HCT116 (cell line): Measurements from ENCODE around the gene SYNGR1. TPM values are rescaled to one million over a fixed set of nuclear protein-coding genes. Genes with fewer than 3 reads are reported as not detected.
"Not testable (repeated sequence)": the region's sequence is repeated elsewhere in the genome, so short reads cannot be mapped to it uniquely, and the experiment has no call there.

Experiments
- ATAC-seq: fragments of 200-7000 bp; cut with Tn5 transposase; 2 replicates; pipeline ENCODE4 v1.9.1; 2020; ENCODE audit warnings: mild to moderate bottlenecking, moderate library complexity
- BruUV-seq: library from RNA; stranded (reverse); fragments of 400-500 nt; replicated peaks from 2 replicates; lab custom pipeline; 2021; lab: Mats Ljungman, UMichigan
- CTCF ChIA-PET: fragments of 300-600 bp; sonication (Branson Sonifier 250); formaldehyde crosslinking; loops from one replicate; lab custom pipeline; 2021; ENCODE audit warnings: antibody characterized with exemption; lab: Charles Lee
- POLR2A ChIA-PET: fragments of 300-600, 350-600 bp; sonication (Branson Sonifier 250); formaldehyde crosslinking; loops from one replicate; lab custom pipeline; 2021; ENCODE audit warnings: antibody characterized with exemption; lab: Charles Lee
- RAD21 ChIA-PET, 2 experiments: fragments of 300-600 bp; sonication (Branson Sonifier 250); formaldehyde crosslinking; loops; one replicate each; lab custom pipeline; 2023; ENCODE audit warnings: low total read pairs in 2 of 2; ENCODE audit not compliant: uncharacterized antibody in 2 of 2, unreplicated experiment in 2 of 2, low non-redundant PET in 1 of 2; lab: Charles Lee
- DNase-seq: peaks from one replicate; pipeline ENCODE4 v3.0.0-alpha.2; 2010; ENCODE audit warnings: low read depth, low spot score
- H2AFZ ChIP-seq: fragments of 200-600 bp; shearing (Covaris generic), sonication (generic); 2 replicates; pipeline ENCODE4 v1.6.1; 2017; ENCODE audit warnings: low read depth, mixed run types, mixed read lengths, antibody characterized with exemption, low read length; ENCODE audit not compliant: poor library complexity, severe bottlenecking
- H3K27ac ChIP-seq: 2 replicates; pipeline ENCODE4 v1.5.1; 2012; ENCODE audit warnings: low read depth, low read length
- H3K27me3 ChIP-seq: fragments of 200-600 bp; sonication (generic); 2 replicates; pipeline ENCODE4 v1.6.1; 2016; ENCODE audit warnings: mixed run types, low read length, mixed read lengths; ENCODE audit not compliant: insufficient read depth
- H3K36me3 ChIP-seq, 2 experiments: fragments of 200-500 bp in 1 of 2; fragments of 200-600 bp in 1 of 2; sonication (Bioruptor generic) in 1 of 2; sonication (generic) in 1 of 2; 2 replicates each; pipeline versions ENCODE4 v1.5.1 to v1.6.1; 2014 to 2016; ENCODE audit warnings: low read length in 2 of 2, inconsistent platforms in 1 of 2, mixed read lengths in 1 of 2, mixed run types in 1 of 2; ENCODE audit not compliant: insufficient read depth in 2 of 2, control insufficient read depth in 1 of 2
- H3K4me1 ChIP-seq, 2 experiments: fragments of 200-600 bp in 1 of 2; sonication (generic) in 1 of 2; 2 replicates each; pipeline versions ENCODE4 v1.5.1 to v1.6.1; 2012 to 2017; ENCODE audit warnings: low read length in 2 of 2, inconsistent platforms in 1 of 2, mild to moderate bottlenecking in 1 of 2, mixed read lengths in 1 of 2, mixed run types in 1 of 2, moderate library complexity in 1 of 2; ENCODE audit not compliant: insufficient read depth in 2 of 2, control insufficient read depth in 1 of 2
- H3K4me2 ChIP-seq: fragments of 200-600 bp; sonication (generic); 2 replicates; pipeline ENCODE4 v1.6.1; 2017; ENCODE audit warnings: mixed run types, low read length, mixed read lengths
- H3K4me3 ChIP-seq, 2 experiments: fragments of 200-600 bp in 1 of 2; sonication (generic) in 1 of 2; replicated peaks in 1 of 2; 2 replicates each; pipeline ENCODE4 v1.5.1; 2011 to 2016; ENCODE audit warnings: low read length in 2 of 2, control low read depth in 1 of 2, low read depth in 1 of 2, mild to moderate bottlenecking in 1 of 2, mixed read lengths in 1 of 2, mixed run types in 1 of 2
- H3K79me2 ChIP-seq: fragments of 200-600 bp; sonication (generic); 2 replicates; pipeline ENCODE4 v1.6.1; 2017; ENCODE audit warnings: mild to moderate bottlenecking, mixed run types, low read length, moderate library complexity, mixed read lengths; ENCODE audit not compliant: insufficient read depth
- H3K9ac ChIP-seq: fragments of 200-600 bp; sonication (generic); 2 replicates; pipeline ENCODE4 v1.6.1; 2016; ENCODE audit warnings: low read length, mixed read lengths
- H3K9me2 ChIP-seq: fragments of 200-600 bp; sonication (generic), shearing (Covaris generic); 2 replicates; pipeline ENCODE4 v1.6.1; 2017; ENCODE audit warnings: mixed run types, mild to moderate bottlenecking, moderate library complexity; ENCODE audit not compliant: insufficient read depth
- H3K9me3 ChIP-seq, 2 experiments: fragments of 200-500 bp in 1 of 2; fragments of 200-600 bp in 1 of 2; sonication (Bioruptor generic) in 1 of 2; sonication (generic) in 1 of 2; 2 replicates each; pipeline ENCODE4 v1.6.1; 2014 to 2017; ENCODE audit warnings: low read length in 2 of 2, mixed read lengths in 2 of 2, inconsistent platforms in 1 of 2, low read depth in 1 of 2, mild to moderate bottlenecking in 1 of 2, mixed run types in 1 of 2, moderate library complexity in 1 of 2; ENCODE audit not compliant: control insufficient read depth in 1 of 2, insufficient read depth in 1 of 2
- H4K20me1 ChIP-seq: fragments of 200-600 bp; sonication (generic), shearing (Covaris generic); 2 replicates; pipeline ENCODE4 v1.6.1; 2017; ENCODE audit warnings: mixed run types, mild to moderate bottlenecking, moderate library complexity; ENCODE audit not compliant: insufficient read depth
- CBX3 ChIP-seq: IDR thresholded peaks from 2 replicates; pipeline ENCODE4 v1.6.1; 2012; ENCODE audit warnings: low read depth
- POLR2AphosphoS5 ChIP-seq: IDR thresholded peaks from 2 replicates; pipeline ENCODE4 v1.6.1; 2011; ENCODE audit warnings: mild to moderate bottlenecking, low read depth, low read length, moderate library complexity
- SIN3A ChIP-seq: IDR thresholded peaks from 2 replicates; pipeline ENCODE4 v1.6.1; 2012; ENCODE audit warnings: low read depth
- intact Hi-C: fragments of 100-400 bp; cut with micrococcal nuclease; formaldehyde crosslinking; loops from 2 replicates; pipeline ENCODE4 v1.10.0; 2022
- total RNA-seq: library from RNA; stranded (reverse); gene quantifications from one replicate; pipeline ENCODE4 v1.2.1, GENCODE V29; 2021; ENCODE audit not compliant: unreplicated experiment
- TF ChIP-seq, protein P1 (sequence below), 3 experiments: fragments of 200-600 bp in 1 of 3; sonication (generic) in 1 of 3; IDR thresholded peaks in 2 of 3; conservative IDR thresholded peaks in 1 of 3; 2 replicates each; pipeline ENCODE4 v1.5.1; 2012 to 2017; ENCODE audit warnings: low read depth in 2 of 3, low read length in 2 of 3, antibody characterized with exemption in 1 of 3, borderline replicate concordance in 1 of 3, control low read depth in 1 of 3, mild to moderate bottlenecking in 1 of 3, mixed read lengths in 1 of 3, mixed run types in 1 of 3, moderate library complexity in 1 of 3; ENCODE audit not compliant: insufficient read depth in 1 of 3

Gene SYNGR1
- total RNA-seq, 1 experiment from 2014 or later = 20.7 TPM

DNA sequence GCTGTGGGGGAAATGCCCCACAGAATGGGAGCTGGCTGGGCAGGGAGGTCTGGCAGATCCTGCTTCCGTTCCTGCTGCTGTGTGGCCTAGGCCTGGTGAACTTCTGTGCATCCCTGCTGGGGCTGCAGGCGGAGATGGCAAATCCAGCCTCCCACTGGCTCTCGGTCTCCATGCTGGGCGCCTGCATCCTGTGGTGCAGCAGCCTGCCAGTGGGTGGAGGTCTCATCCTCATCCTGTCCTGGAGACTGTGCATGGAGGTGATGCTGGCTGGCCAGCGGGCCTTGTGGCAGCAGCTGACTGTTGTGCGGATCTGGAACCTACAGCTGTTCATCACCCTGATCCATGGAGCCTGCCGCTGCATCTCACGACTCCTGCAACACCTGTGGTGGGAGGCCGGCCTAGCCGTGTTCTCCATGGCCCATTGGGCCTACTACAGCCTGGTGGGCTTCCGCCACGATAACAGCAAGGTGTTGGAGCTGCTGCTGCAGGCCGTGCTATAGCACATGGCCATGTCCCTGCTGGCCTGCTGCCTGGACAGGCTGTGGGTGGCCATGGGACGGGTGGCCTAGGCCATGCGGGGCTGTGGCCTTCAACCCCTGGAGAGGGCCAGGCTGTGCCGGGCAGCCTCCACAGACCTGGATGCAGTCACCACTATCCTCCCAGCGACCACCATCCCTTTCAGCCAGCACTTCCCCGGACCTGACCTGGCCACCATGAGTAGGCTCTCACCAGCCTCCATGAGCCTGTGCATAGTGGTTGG is 21.6 kb upstream of the SYNGR1 start:
- intact Hi-C loops = no loop called here
- Histone ChIP-seq H2AFZ (no peak overlapping the region), H3K9me3 (no peaks in the 10 kb centered on the region), H3K36me3 (no peaks in the 10 kb centered on the region), H3K9me2 (no peaks in the 10 kb centered on the region), H3K9ac (no peak overlapping the region), H3K79me2 (no peaks in the 10 kb centered on the region), H3K27me3 (no peaks in the 10 kb centered on the region), H4K20me1 (no peaks in the 10 kb centered on the region), H3K4me1 (peaks cover 2 to 25% of the 10 kb centered on the region in 2 experiments; a peak in 3 of 4 replicates), H3K4me2 (no peak overlapping the region), H3K27ac (no peak overlapping the region), H3K4me3 (no peak overlapping the region)
- RAD21 ChIA-PET = no interaction called here
- ATAC-seq = no peak
- CTCF ChIA-PET = no interaction called here
- POLR2A ChIA-PET = interaction anchor here (0.7 to 2.9 kb wide), 2 partner anchors 9 to 17 kb away, joined by 3 to 17 read pairs; partner anchors contain the start of gene RPL3
- DNase-seq = no peak
- no TSS peak for BruUV-seq
- no peak for TF ChIP-seq POLR2AphosphoS5
- no peak for TF ChIP-seq CBX3
- TF ChIP-seq, protein P1, sequence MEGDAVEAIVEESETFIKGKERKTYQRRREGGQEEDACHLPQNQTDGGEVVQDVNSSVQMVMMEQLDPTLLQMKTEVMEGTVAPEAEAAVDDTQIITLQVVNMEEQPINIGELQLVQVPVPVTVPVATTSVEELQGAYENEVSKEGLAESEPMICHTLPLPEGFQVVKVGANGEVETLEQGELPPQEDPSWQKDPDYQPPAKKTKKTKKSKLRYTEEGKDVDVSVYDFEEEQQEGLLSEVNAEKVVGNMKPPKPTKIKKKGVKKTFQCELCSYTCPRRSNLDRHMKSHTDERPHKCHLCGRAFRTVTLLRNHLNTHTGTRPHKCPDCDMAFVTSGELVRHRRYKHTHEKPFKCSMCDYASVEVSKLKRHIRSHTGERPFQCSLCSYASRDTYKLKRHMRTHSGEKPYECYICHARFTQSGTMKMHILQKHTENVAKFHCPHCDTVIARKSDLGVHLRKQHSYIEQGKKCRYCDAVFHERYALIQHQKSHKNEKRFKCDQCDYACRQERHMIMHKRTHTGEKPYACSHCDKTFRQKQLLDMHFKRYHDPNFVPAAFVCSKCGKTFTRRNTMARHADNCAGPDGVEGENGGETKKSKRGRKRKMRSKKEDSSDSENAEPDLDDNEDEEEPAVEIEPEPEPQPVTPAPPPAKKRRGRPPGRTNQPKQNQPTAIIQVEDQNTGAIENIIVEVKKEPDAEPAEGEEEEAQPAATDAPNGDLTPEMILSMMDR (IDR thresholded peaks at IDR 0.05 in 2 of 3, conservative IDR thresholded peaks at IDR 0.05 in 1 of 3; ENCODE audit: borderline replicate concordance in 1 of 3, insufficient read depth in 1 of 3, low read depth in 2 of 3, low read length in 2 of 3) = no peak
- TF ChIP-seq SIN3A = no peak

DNA sequence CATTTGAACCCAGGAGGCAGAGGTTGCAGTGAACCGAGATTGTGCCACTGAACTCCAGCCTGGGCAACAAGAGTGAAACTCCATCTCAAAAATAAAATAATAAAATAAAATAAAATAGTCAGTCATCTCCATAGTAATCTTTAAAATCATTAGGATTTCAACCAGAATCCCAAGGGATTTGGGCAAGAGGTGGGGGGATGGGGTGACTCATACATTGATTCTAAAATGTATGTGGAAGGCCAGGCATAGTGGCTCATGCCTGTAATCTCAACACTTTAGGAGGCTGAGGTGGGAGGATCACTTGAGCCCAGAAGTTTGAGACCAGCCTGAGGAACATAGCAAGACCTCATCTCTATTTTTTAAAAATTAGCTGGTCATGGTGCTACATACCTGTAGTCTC is 19.2 kb upstream of the SYNGR1 start:
- H3K36me3 ChIP-seq, H4K20me1 ChIP-seq, DNase-seq, H3K27me3 ChIP-seq, ATAC-seq, H3K9me2 ChIP-seq, H3K27ac ChIP-seq, H3K9ac ChIP-seq, intact Hi-C loops, H3K4me2 ChIP-seq, H3K79me2 ChIP-seq, BruUV-seq, H3K9me3 ChIP-seq, H3K4me3 ChIP-seq: not testable (repeated sequence)
- ChIA-PET RAD21 (interaction anchor here in 1 of 2 experiments (1.1 to 1.5 kb wide), 2 partner anchors 159 to 160 kb away, joined by 3 to 5 read pairs; no protein-coding TSS in a partner anchor), POLR2A (interaction anchor here (0.7 to 3.6 kb wide), 3 partner anchors 11 to 38 kb away, joined by 3 to 88 read pairs (median 5); partner anchors contain the start of gene RPL3), CTCF (interaction anchor here (1.1 to 3.8 kb wide), 7 partner anchors 8 to 199 kb away, joined by 3 to 49 read pairs (median 7); partner anchors contain the start of gene RPL3)
- Histone ChIP-seq H3K4me1 (peaks cover 2 to 13% of the 10 kb centered on the region in 2 experiments; a peak in 3 of 4 replicates), H2AFZ (peak overlapping the region; percentile 86)
